CD14-positive monocyte (primary cell): ENCODE measurements around the gene ACBD6. TPM values are rescaled to one million over a fixed set of nuclear protein-coding genes. Genes with fewer than 3 reads are reported as not detected.

ENCODE experiments used
- DNase-seq, 3 donors: peaks; one replicate each; pipeline ENCODE4 v3.0.0-alpha.2; 2011 to 2022
- H2AFZ ChIP-seq: 2 replicates; pipeline ENCODE4 v1.6.0; 2012; ENCODE audit warnings: mild to moderate bottlenecking, low read depth, low read length, inconsistent platforms; ENCODE audit not compliant: insufficient read depth, poor library complexity, severe bottlenecking
- H3K27ac ChIP-seq, 2 donors: 1 replicate in 1 of 2; 2 replicates in 1 of 2; pipeline ENCODE4 v1.5.1; 2012 to 2013; ENCODE audit warnings: low read length in 2 of 2, control low read depth in 1 of 2, inconsistent platforms in 1 of 2, low read depth in 1 of 2, mild to moderate bottlenecking in 1 of 2
- H3K27me3 ChIP-seq, 2 donors: one replicate each; pipeline versions ENCODE4 v1.6.0 to v1.6.1; 2011 to 2013; ENCODE audit warnings: low read length in 2 of 2; ENCODE audit not compliant: control insufficient read depth in 2 of 2, insufficient read depth in 2 of 2
- H3K36me3 ChIP-seq, 2 donors: replicated peaks in 1 of 2; 1 replicate in 1 of 2; 2 replicates in 1 of 2; pipeline versions ENCODE4 v1.5.1 to v1.6.1; 2012 to 2013; ENCODE audit warnings: low read length in 2 of 2, control low read depth in 1 of 2, inconsistent platforms in 1 of 2, mild to moderate bottlenecking in 1 of 2; ENCODE audit not compliant: insufficient read depth in 2 of 2, control insufficient read depth in 1 of 2
- H3K4me1 ChIP-seq, 2 donors: 1 replicate in 1 of 2; 2 replicates in 1 of 2; pipeline versions ENCODE4 v1.5.1 to v1.6.1; 2012 to 2013; ENCODE audit warnings: low read length in 2 of 2, control low read depth in 1 of 2, inconsistent platforms in 1 of 2, mild to moderate bottlenecking in 1 of 2, moderate library complexity in 1 of 2; ENCODE audit not compliant: insufficient read depth in 2 of 2, control insufficient read depth in 1 of 2
- H3K4me2 ChIP-seq: replicated peaks from 2 replicates; pipeline ENCODE3; 2012; ENCODE audit warnings: low read length, moderate library complexity, mild to moderate bottlenecking; ENCODE audit not compliant: poor library complexity, severe bottlenecking; ENCODE audit errors: extremely low read depth
- H3K4me3 ChIP-seq, 3 experiments: fragments of 200-600 bp in 1 of 3; sonication (generic) in 1 of 3; replicated peaks in 1 of 3; 1 replicate in 2 of 3; 2 replicates in 1 of 3; pipeline ENCODE4 v1.5.1; 2011 to 2013; ENCODE audit warnings: low read length in 3 of 3, mild to moderate bottlenecking in 3 of 3, control low read depth in 2 of 3, low read depth in 2 of 3, inconsistent platforms in 1 of 3, moderate library complexity in 1 of 3
- H3K79me2 ChIP-seq: 2 replicates; pipeline ENCODE4 v1.6.0; 2012; ENCODE audit warnings: mild to moderate bottlenecking, control low read depth, inconsistent platforms, low read length, moderate library complexity; ENCODE audit not compliant: insufficient read depth
- H3K9ac ChIP-seq: 2 replicates; pipeline ENCODE4 v1.6.0; 2017; ENCODE audit warnings: low read length, mild to moderate bottlenecking; ENCODE audit not compliant: insufficient read depth, poor library complexity, severe bottlenecking
- H3K9me3 ChIP-seq, 2 donors: replicated peaks in 1 of 2; 1 replicate in 1 of 2; 2 replicates in 1 of 2; pipeline versions ENCODE4 v1.5.1 to v1.6.1; 2012 to 2013; ENCODE audit warnings: low read length in 2 of 2, control low read depth in 1 of 2; ENCODE audit not compliant: control insufficient read depth in 1 of 2, insufficient read depth in 1 of 2
- H4K20me1 ChIP-seq: 2 replicates; pipeline ENCODE4 v1.6.0; 2012; ENCODE audit warnings: mild to moderate bottlenecking, low read length, control low read depth, moderate library complexity; ENCODE audit not compliant: insufficient read depth
- H3K27ac Mint-ChIP-seq, 7 donors: one replicate each; pipeline ENCODE4 v1.8.0; 2020; ENCODE audit warnings: mild to moderate bottlenecking in 7 of 7, mixed read lengths in 7 of 7, moderate library complexity in 6 of 7, inconsistent platforms in 2 of 7
- H3K27me3 Mint-ChIP-seq, 3 donors: one replicate each; pipeline ENCODE4 v1.8.0; 2021 to 2022; ENCODE audit warnings: low read depth in 3 of 3, mild to moderate bottlenecking in 3 of 3, mixed read lengths in 3 of 3, moderate library complexity in 3 of 3, inconsistent platforms in 1 of 3
- H3K36me3 Mint-ChIP-seq, 2 donors: one replicate each; pipeline ENCODE4 v1.8.0; 2020; ENCODE audit warnings: mixed read lengths in 2 of 2, inconsistent platforms in 1 of 2, mild to moderate bottlenecking in 1 of 2
- H3K4me1 Mint-ChIP-seq: one replicate; pipeline ENCODE4 v1.8.0; 2020; ENCODE audit warnings: mild to moderate bottlenecking, mixed read lengths
- H3K4me3 Mint-ChIP-seq, 2 donors: one replicate each; pipeline ENCODE4 v1.8.0; 2020; ENCODE audit warnings: mild to moderate bottlenecking in 2 of 2, mixed read lengths in 2 of 2, moderate library complexity in 1 of 2
- H3K9me3 Mint-ChIP-seq, 7 donors: one replicate each; pipeline ENCODE4 v1.8.0; 2020 to 2022; ENCODE audit warnings: mixed read lengths in 7 of 7, mild to moderate bottlenecking in 6 of 7, moderate library complexity in 6 of 7, inconsistent platforms in 2 of 7
- CTCF ChIP-seq: fragments of 200-600 bp; IDR thresholded peaks from one replicate; pipeline ENCODE4 v1.8.0; 2022; ENCODE audit warnings: antibody characterized with exemption, mild to moderate bottlenecking
- WGBS: methylation state at CpG from one replicate; pipeline ENCODE4 v1.1.5; 2013; ENCODE audit warnings: missing lambda C conversion rate; ENCODE audit not compliant: insufficient coverage; 5-methylcytosine and 5-hydroxymethylcytosine counted together
- intact Hi-C, 2 donors: fragments of 100-400 bp; cut with micrococcal nuclease; formaldehyde crosslinking; loops; one replicate each; pipeline versions ENCODE4 v1.15.0 to v1.15.1; 2023
- polyA plus RNA-seq, 3 donors: library from polyadenylated mRNA; depleted of rRNA in 1 of 3; unstranded in 2 of 3; stranded (reverse) in 1 of 3; fragments of 300-500 nt in 2 of 3; fragments of >200 nt in 1 of 3; fragmentation: Illumina TruSeq in 2 of 3; gene quantifications; 1 replicate in 2 of 3; 2 replicates in 1 of 3; pipeline ENCODE4 v1.2.3, GENCODE V29; 2012 to 2021

Gene ACBD6
- polyA plus RNA-seq, 3 donors, result 19.3 to 35.3 (median 19.7) TPM

- Histone ChIP-seq H3K4me1 (peaks cover 5 to 8% of the 10 kb centered on the region in 2 donors), H3K4me3 (no peak overlapping the region), H3K27ac (no peak overlapping the region), H2AFZ (no peak overlapping the region), H3K9me3 (no peaks in the 10 kb centered on the region), H3K36me3 (no peaks in the 10 kb centered on the region), H3K27me3 (no peaks in the 10 kb centered on the region), H3K79me2 (no peaks in the 10 kb centered on the region), H3K9ac (no peak overlapping the region), H3K4me2 (no peak overlapping the region), H4K20me1 (no peaks in the 10 kb centered on the region)
- H3K36me3 Mint-ChIP-seq, result no peaks in the 10 kb centered on the region
- intact Hi-C loops, result loop anchor here in 1 of 2 donors (5.0 kb wide), 1 partner anchor 340 kb away; no protein-coding TSS in a partner anchor
- no peak for DNase-seq
- H3K4me3 Mint-ChIP-seq, result no peak overlapping the region
- no peak for TF ChIP-seq CTCF
- peaks cover 0 to 2% (median 1%) of the 10 kb centered on the region in 3 donors for H3K27me3 Mint-ChIP-seq
- H3K27ac Mint-ChIP-seq, result no peak overlapping the region
- H3K4me1 Mint-ChIP-seq, result peaks cover 10% of the 10 kb centered on the region
- no peaks in the 10 kb centered on the region for H3K9me3 Mint-ChIP-seq
- 96% methylated on average over 4 of the region's 7 CpGs for WGBS
These were observed 19.8 kb upstream of the ACBD6 start for GRCh38 chr1:180522213-180522515.

GRCh38 chr1:180521474-180522212, 19.3 kb upstream of the ACBD6 start:
- no peaks in the 10 kb centered on the region for H3K79me2 ChIP-seq
- no peaks in the 10 kb centered on the region for H3K36me3 ChIP-seq
- H4K20me1 ChIP-seq, result no peaks in the 10 kb centered on the region
- no peak overlapping the region for H3K9ac ChIP-seq
- H3K4me1 ChIP-seq, result peaks cover 5 to 8% of the 10 kb centered on the region in 2 donors
- Mint-ChIP-seq H3K27ac (no peak overlapping the region), H3K4me3 (no peak overlapping the region), H3K27me3 (peaks cover 0 to 2% (median 1%) of the 10 kb centered on the region in 3 donors), H3K4me1 (peaks cover 10% of the 10 kb centered on the region), H3K36me3 (no peaks in the 10 kb centered on the region), H3K9me3 (no peaks in the 10 kb centered on the region)
- H3K27me3 ChIP-seq, result no peaks in the 10 kb centered on the region
- intact Hi-C loops, result loop anchor here in 1 of 2 donors (5.0 kb wide), 1 partner anchor 341 kb away; no protein-coding TSS in a partner anchor
- WGBS, result 89% methylated on average over 3 of the region's 9 CpGs
- DNase-seq, result no peak
- no peak overlapping the region for H3K4me2 ChIP-seq
- no peak overlapping the region for H3K27ac ChIP-seq
- no peak for TF ChIP-seq CTCF
- H2AFZ ChIP-seq, result no peak overlapping the region
- H3K4me3 ChIP-seq, result no peak overlapping the region
- H3K9me3 ChIP-seq, result no peaks in the 10 kb centered on the region
